ENCODE measurements around the gene KDM5A.
"Not testable (repeated sequence)": the region's sequence is repeated elsewhere in the genome, so short reads cannot be mapped to it uniquely, and the experiment has no call there.

Gene KDM5A

GRCh38 chr12:389142-390096 lies at the start of gene KDM5A:
KDM5A (minus strand) TSS chr12:389320; CDS start chr12:389091, 229 bp downstream.
- DNase-seq (ENCODE audit: low read depth): peak; percentile 88
- TF ChIP-seq CTCF (IDR thresholded peaks at IDR 0.05; ENCODE audit: low read depth, low read length, missing control alignments): no peak
- peak within 1 kb of the TSS; percentile 86 for H3K4me3 ChIP-seq (ENCODE audit: low read depth, low read length)

GRCh38 chr12:435737-436136 lies 46.6 kb upstream of the KDM5A start:
- DNase-seq (ENCODE audit: low read depth); H3K4me3 ChIP-seq (ENCODE audit: low read depth, low read length): not testable (repeated sequence)

GRCh38 chr12:422526-422925 lies 33.4 kb upstream of the KDM5A start:
- DNase-seq (ENCODE audit: low read depth): no peak
- TF ChIP-seq CTCF (IDR thresholded peaks at IDR 0.05; ENCODE audit: low read depth, low read length, missing control alignments): no peak
- H3K4me3 ChIP-seq (ENCODE audit: low read depth, low read length): no peak overlapping the region

GRCh38 chr12:418432-418831 lies 29.3 kb upstream of the KDM5A start:
- TF ChIP-seq CTCF (IDR thresholded peaks at IDR 0.05; ENCODE audit: low read depth, low read length, missing control alignments): no peak
- no peak for DNase-seq (ENCODE audit: low read depth)
- no peak overlapping the region for H3K4me3 ChIP-seq (ENCODE audit: low read depth, low read length)

GRCh38 chr12:414859-415258 lies 25.7 kb upstream of the KDM5A start:
- H3K4me3 ChIP-seq (ENCODE audit: low read depth, low read length): no peak overlapping the region
- DNase-seq (ENCODE audit: low read depth): no peak
- TF ChIP-seq CTCF (IDR thresholded peaks at IDR 0.05; ENCODE audit: low read depth, low read length, missing control alignments): no peak

- DNase-seq (ENCODE audit: low read depth): no peak
- peak overlapping the region; percentile 71 for H3K4me3 ChIP-seq (ENCODE audit: low read depth, low read length)
These were observed 12.9 kb upstream of the KDM5A start for GRCh38 chr12:402029-402389.

More at GRCh38 chr12:402029-402389, 12.9 kb upstream of the KDM5A start:
- TF ChIP-seq CTCF (IDR thresholded peaks at IDR 0.05; ENCODE audit: low read depth, low read length, missing control alignments): peak; percentile 28
